WTC11 (cell line): ENCODE results near the gene SUSD1. TPM values are rescaled to one million over a fixed set of nuclear protein-coding genes. Genes with fewer than 3 reads are reported as not detected.

Source experiments
- ATAC-seq: fragments of 200-7000 bp; cut with Tn5 transposase; 2 replicates; pipeline ENCODE4 v1.10.0; 2021; ENCODE audit warnings: mild to moderate bottlenecking, moderate library complexity
- CTCF ChIA-PET: fragments of 300-600 bp; sonication (Branson Sonifier 250); formaldehyde crosslinking; loops from one replicate; lab custom pipeline; 2021; ENCODE audit warnings: antibody characterized with exemption; lab: Charles Lee
- POLR2A ChIA-PET: fragments of 350-600 bp; sonication (Branson Sonifier 250); formaldehyde crosslinking; loops from one replicate; lab custom pipeline; 2021; ENCODE audit warnings: antibody characterized with exemption; lab: Charles Lee
- DNase-seq: peaks from one replicate; pipeline ENCODE4 v3.0.0; 2021; ENCODE audit warnings: low spot score
- H3K27ac Mint-ChIP-seq: 2 replicates; pipeline ENCODE4 v1.8.0; 2021; ENCODE audit warnings: mixed read lengths
- H3K27me3 Mint-ChIP-seq: 2 replicates; pipeline ENCODE4 v1.8.0; 2021; ENCODE audit warnings: low read depth, mild to moderate bottlenecking, moderate library complexity, mixed read lengths
- H3K36me3 Mint-ChIP-seq: 2 replicates; pipeline ENCODE4 v1.8.0; 2021; ENCODE audit warnings: mixed read lengths
- H3K4me1 Mint-ChIP-seq: 2 replicates; pipeline ENCODE4 v1.8.0; 2022; ENCODE audit warnings: mixed read lengths
- H3K4me3 Mint-ChIP-seq: 2 replicates; pipeline ENCODE4 v1.8.0; 2021; ENCODE audit warnings: mild to moderate bottlenecking, moderate library complexity, mixed read lengths
- H3K9me3 Mint-ChIP-seq: 2 replicates; pipeline ENCODE4 v1.8.0; 2021; ENCODE audit warnings: mixed read lengths
- AFF4 ChIP-seq: sonication (generic); formaldehyde crosslinking; IDR thresholded peaks from 2 replicates; pipeline ENCODE4 v1.8.1; 2023; ENCODE audit warnings: mild to moderate bottlenecking, missing genetic modification reagents, borderline replicate concordance
- ATF2 ChIP-seq: sonication (generic); formaldehyde crosslinking; IDR thresholded peaks from 2 replicates; pipeline ENCODE4 v1.8.1; 2022; ENCODE audit warnings: low read depth, missing genetic modification reagents, borderline replicate concordance
- E2F5 ChIP-seq: sonication (generic); formaldehyde crosslinking; IDR thresholded peaks from 2 replicates; pipeline ENCODE4 v1.8.1; 2022; ENCODE audit warnings: mild to moderate bottlenecking, moderate library complexity, missing genetic modification reagents
- ETV6 ChIP-seq: sonication (generic); formaldehyde crosslinking; IDR thresholded peaks from 2 replicates; pipeline ENCODE4 v1.8.1; 2022; ENCODE audit warnings: mild to moderate bottlenecking, missing genetic modification reagents
- FOXK1 ChIP-seq: sonication (generic); formaldehyde crosslinking; IDR thresholded peaks from 2 replicates; pipeline ENCODE4 v1.8.0; 2022; ENCODE audit warnings: mild to moderate bottlenecking, moderate library complexity, missing genetic modification reagents
- FOXP4 ChIP-seq: sonication (generic); formaldehyde crosslinking; IDR thresholded peaks from 2 replicates; pipeline ENCODE4 v1.8.0; 2022; ENCODE audit warnings: mild to moderate bottlenecking, missing genetic modification reagents
- HMGXB4 ChIP-seq: sonication (generic); formaldehyde crosslinking; IDR thresholded peaks from 2 replicates; pipeline ENCODE4 v1.8.1; 2023; ENCODE audit warnings: mild to moderate bottlenecking, moderate library complexity, missing genetic modification reagents
- JUN ChIP-seq: sonication (generic); formaldehyde crosslinking; IDR thresholded peaks from 2 replicates; pipeline ENCODE4 v1.8.0; 2023; ENCODE audit warnings: mild to moderate bottlenecking, missing genetic modification reagents
- KAT7 ChIP-seq: sonication (generic); formaldehyde crosslinking; IDR thresholded peaks from 2 replicates; pipeline ENCODE4 v1.8.1; 2023; ENCODE audit warnings: missing genetic modification reagents, mild to moderate bottlenecking, borderline replicate concordance
- MXD4 ChIP-seq: fragments of 250-450 bp; sonication (Bioruptor Pico); IDR thresholded peaks from 2 replicates; pipeline ENCODE4 v1.8.0; 2021; ENCODE audit warnings: mild to moderate bottlenecking, moderate library complexity, borderline replicate concordance
- NFATC4 ChIP-seq: fragments of 250-450 bp; sonication (Bioruptor Pico); IDR thresholded peaks from 2 replicates; pipeline ENCODE4 v1.9.0; 2021; ENCODE audit warnings: mild to moderate bottlenecking
- NR2C2 ChIP-seq: sonication (generic); formaldehyde crosslinking; IDR thresholded peaks from 2 replicates; pipeline ENCODE4 v1.8.0; 2022; ENCODE audit warnings: mild to moderate bottlenecking, missing genetic modification reagents
- NR3C1 ChIP-seq: sonication (generic); formaldehyde crosslinking; conservative IDR thresholded peaks from 2 replicates; pipeline ENCODE4 v1.8.1; 2023; ENCODE audit warnings: low read depth, mild to moderate bottlenecking, missing genetic modification reagents
- RORB ChIP-seq: fragments of 250-450 bp; sonication (Bioruptor Pico); IDR thresholded peaks from 2 replicates; pipeline ENCODE4 v1.9.0; 2021; ENCODE audit warnings: mild to moderate bottlenecking
- SMAD4 ChIP-seq: sonication (generic); formaldehyde crosslinking; IDR thresholded peaks from 2 replicates; pipeline ENCODE4 v1.8.0; 2022; ENCODE audit warnings: mild to moderate bottlenecking, missing genetic modification reagents
- TCF7 ChIP-seq: sonication (generic); formaldehyde crosslinking; IDR thresholded peaks from 2 replicates; pipeline ENCODE4 v1.8.0; 2022; ENCODE audit warnings: mild to moderate bottlenecking, low read depth, missing genetic modification reagents, moderate library complexity
- ZNF512 ChIP-seq: sonication (generic); formaldehyde crosslinking; IDR thresholded peaks from 2 replicates; pipeline ENCODE4 v1.8.1; 2022; ENCODE audit warnings: missing genetic modification reagents, borderline replicate concordance
- total RNA-seq: library from RNA; stranded (reverse); gene quantifications from 3 replicates; pipeline ENCODE4 v1.2.3, GENCODE V29; 2021

Gene SUSD1
- total RNA-seq, 1 experiment from 2014 or later = 5.1 TPM

- TF ChIP-seq FOXP4 (CRISPR knock-in tag) = no peak
- no peak for TF ChIP-seq RORB (CRISPR knock-in tag)
- no peak for TF ChIP-seq ZNF512 (CRISPR knock-in tag)
- no peak for TF ChIP-seq AFF4 (CRISPR knock-in tag)
- TF ChIP-seq TCF7 (CRISPR knock-in tag) = no peak
- TF ChIP-seq FOXK1 (CRISPR knock-in tag) = no peak
- TF ChIP-seq NR3C1 (CRISPR knock-in tag) = no peak
These were observed 125.1 kb downstream of the SUSD1 start (continued) for GRCh38 chr9:112049811-112050516.

GRCh38 chr9:112048924-112049691 lies 126.0 kb downstream of the SUSD1 start:
- CTCF ChIA-PET = no interaction called here
- POLR2A ChIA-PET = no interaction called here

More at GRCh38 chr9:112048924-112049691, 126.0 kb downstream of the SUSD1 start:
- Mint-ChIP-seq H3K36me3 (peaks cover 3% of the 10 kb centered on the region; the same call in 1 of the 2 replicates), H3K9me3 (peaks cover 7% of the 10 kb centered on the region), H3K27ac (no peak overlapping the region), H3K4me3 (no peak overlapping the region), H3K4me1 (no peaks in the 10 kb centered on the region), H3K27me3 (no peaks in the 10 kb centered on the region)
- ATAC-seq (no peak), DNase-seq (no peak)
- TF ChIP-seq NFATC4 (CRISPR knock-in tag) (no peak), ATF2 (CRISPR knock-in tag) (no peak), NR2C2 (CRISPR knock-in tag) (no peak), MXD4 (CRISPR knock-in tag) (no peak), KAT7 (no peak), FOXK1 (CRISPR knock-in tag) (no peak), ETV6 (no peak), JUN (CRISPR knock-in tag) (no peak), E2F5 (CRISPR knock-in tag) (no peak), SMAD4 (no peak), HMGXB4 (CRISPR knock-in tag) (no peak)
